HTR-8/SVneo (cell line): Measurements from ENCODE around the gene OR7C2.

Source experiments
- DNase-seq: peaks from one replicate; pipeline ENCODE4 v3.0.0; 2011; ENCODE audit warnings: low spot score, mixed read lengths; ENCODE audit not compliant: insufficient read length
- FAIRE-seq: peaks from 2 replicates; lab custom pipeline; 2011; peaks lifted over from hg19 to GRCh38; lab: Jason Lieb, UNC

OR7C2 gene

DNA sequence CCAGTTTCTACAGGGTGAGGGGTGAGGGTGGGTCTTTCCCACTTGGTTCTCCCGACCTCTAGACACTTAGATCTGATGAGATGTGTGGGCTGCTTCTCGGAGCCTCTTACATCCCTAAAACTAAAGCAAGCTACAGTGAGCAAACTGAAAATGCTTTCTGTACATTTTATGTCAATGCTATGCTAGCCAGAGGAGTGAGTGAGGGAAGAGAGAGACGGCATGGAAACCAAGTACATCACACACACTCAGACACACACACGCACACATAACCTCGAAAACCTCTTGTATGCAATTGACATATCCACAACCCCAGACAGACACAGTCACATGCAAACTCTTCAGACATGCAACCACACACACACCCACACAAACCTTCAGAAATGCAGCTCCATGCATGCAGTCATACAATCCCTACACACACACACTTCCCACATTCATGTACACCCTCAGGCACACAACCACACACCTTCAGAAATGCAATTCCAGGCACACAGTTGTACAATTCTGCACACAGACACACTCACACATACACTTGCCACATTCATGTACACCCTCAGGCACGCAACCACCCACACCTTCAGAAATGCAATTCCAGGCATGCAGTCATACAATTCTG is 37.0 kb downstream of the OR7C2 start:
- DNase-seq (no peak), FAIRE-seq (peak; percentile 60)

DNA sequence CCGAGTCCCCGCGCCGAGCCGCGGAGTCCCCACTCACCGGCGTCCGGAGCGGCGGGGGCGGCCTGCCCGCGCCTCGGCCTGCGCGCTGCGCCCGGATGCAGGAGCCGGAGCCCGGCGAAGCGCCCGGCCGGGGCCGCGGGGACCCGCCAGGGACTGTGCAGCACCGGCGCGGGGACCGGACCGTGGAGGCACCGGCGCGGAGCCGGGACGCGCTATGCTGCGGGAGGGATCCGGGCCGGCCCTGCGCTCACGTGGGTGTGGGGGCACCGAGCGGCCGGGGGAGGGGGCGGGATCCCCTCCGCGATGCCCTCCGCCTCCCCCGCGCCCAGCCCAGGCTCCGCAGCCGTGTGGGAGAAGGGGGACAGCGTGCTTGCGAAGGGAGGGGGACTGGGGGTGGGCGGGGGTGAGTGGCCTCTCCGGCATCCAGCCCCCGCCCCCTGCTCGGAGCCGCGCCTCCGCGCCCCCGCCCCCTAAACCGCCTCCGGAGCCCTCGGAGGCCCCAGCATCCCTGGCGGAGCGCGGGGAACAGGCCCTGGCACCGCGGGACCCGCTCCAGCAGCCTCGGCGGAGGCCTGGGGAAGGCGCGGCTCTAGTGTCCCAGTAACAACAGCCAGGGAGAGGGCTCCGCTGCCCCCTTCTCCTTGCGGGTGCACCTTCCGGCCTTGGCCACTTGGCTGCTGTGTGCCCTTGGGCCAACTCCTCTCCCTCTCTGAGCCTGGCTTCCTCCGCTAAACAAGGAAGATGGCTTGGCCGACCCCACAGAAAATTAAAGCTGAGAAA is 38.4 kb downstream of the OR7C2 start, which contains the start of gene SLC1A6:
SLC1A6 (minus strand) TSS at position 389 of the 780 bp plus-strand sequence. CDS start 6,954 bp downstream, outside the sequence.
- DNase-seq (no peak), FAIRE-seq (no peak)

DNA sequence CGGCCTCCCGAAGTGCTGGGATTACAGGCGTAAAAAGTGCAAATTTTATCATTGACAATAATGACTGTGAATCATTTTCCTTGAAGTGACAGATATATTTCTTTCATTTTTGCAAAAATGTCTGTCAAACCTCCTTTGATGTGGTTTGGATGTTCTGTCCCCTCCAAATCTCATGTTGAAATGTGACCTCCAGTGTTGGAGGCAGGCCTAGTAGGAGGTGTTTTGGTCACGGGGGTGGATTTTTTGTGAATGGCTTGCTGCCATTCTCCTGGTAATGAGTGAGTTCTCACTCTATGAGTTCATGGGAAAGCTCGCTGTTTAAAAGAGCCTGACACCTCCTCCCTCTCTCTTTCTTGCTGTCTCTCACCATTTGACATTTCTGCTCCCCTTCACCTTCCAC is 43.8 kb downstream of the OR7C2 start:
- FAIRE-seq: no peak
- no peak for DNase-seq
